ENCODE data around the gene ARAP2. TPM values are rescaled to one million over a fixed set of nuclear protein-coding genes. Genes with fewer than 3 reads are reported as not detected.
A peak's percentile ranks its signal among the peaks of the same experiment; 100 is the strongest.

ARAP2 gene
- total RNA-seq, 5 donors from 2014 or later (not counting 1 experiment from before 2014, with no cell fraction given) = 41.2 to 94.3 (median 61.0) TPM

DNA sequence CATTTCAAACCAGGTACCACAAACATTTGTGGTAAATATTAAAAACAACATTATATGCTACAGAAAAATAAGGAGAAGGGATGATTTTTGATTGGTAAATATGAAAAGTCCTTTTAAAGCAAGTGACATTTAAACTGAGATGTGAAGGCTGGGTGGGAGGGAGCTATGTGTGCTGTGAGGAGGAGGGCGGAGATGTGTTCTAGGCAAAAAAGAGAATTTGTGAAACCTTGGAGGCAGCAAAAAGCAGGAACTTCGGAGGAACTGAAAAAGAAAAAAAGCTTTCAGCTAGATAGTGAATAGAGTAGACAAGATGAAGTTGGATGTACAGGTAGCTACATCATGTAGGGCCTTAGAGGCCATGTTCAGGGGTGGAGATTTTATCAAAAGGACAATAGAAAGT lies 10.1 kb upstream of the ARAP2 start:
- no peak for ATAC-seq (replicated peaks in 1 of 4)
- Mint-ChIP-seq H3K9me3 (peaks cover 0 to 3% (median 0%) of the 10 kb centered on the region in 3 donors), H3K27me3 (no peaks in the 10 kb centered on the region), H3K4me3 (peak overlapping the region in 1 of 3 donors; percentile 8), H3K36me3 (no peaks in the 10 kb centered on the region), H3K4me1 (peaks cover 38 to 50% (median 42%) of the 10 kb centered on the region in 3 donors), H3K27ac (peak overlapping the region; percentile 67 to 75)
- Histone ChIP-seq H3K27me3 (replicated peaks in 1 of 2; ENCODE audit: control insufficient read depth in 2 of 2, extremely low read depth in 1 of 2, insufficient read depth in 2 of 2, low read length in 1 of 2) (no peaks in the 10 kb centered on the region), H3K27ac (ENCODE audit: low read length) (peak overlapping the region; percentile 75), H3K4me3 (ENCODE audit: control insufficient read depth in 1 of 2, extremely low read depth in 1 of 2, low read length in 1 of 2) (no peak overlapping the region), H3K9me3 (no peaks in the 10 kb centered on the region), H3K36me3 (ENCODE audit: control insufficient read depth in 2 of 2, extremely low read depth in 1 of 2, insufficient read depth in 1 of 2, low read length in 1 of 2) (no peaks in the 10 kb centered on the region), H3K4me1 (ENCODE audit: control insufficient read depth in 1 of 2, extremely low read depth in 1 of 2, insufficient read depth in 2 of 2, low read length in 2 of 2) (peaks cover 19 to 32% of the 10 kb centered on the region in 2 experiments)
- ChIA-PET CTCF (interaction anchor here (0.5 to 2.0 kb wide), 4 partner anchors 9 to 126 kb away, joined by 4 to 12 read pairs (median 6); partner anchors contain the start of gene ARAP2 (in 1 of the 2)), POLR2A (interaction anchor here (0.9 to 2.2 kb wide), 4 partner anchors 10 to 12 kb away, joined by 3 to 15 read pairs (median 10); partner anchors contain the start of gene ARAP2 (in 2 of the 2))
- 87% methylated on average over 2 of the region's 2 CpGs for WGBS (ENCODE audit: insufficient coverage)
- no peak for DNase-seq

DNA sequence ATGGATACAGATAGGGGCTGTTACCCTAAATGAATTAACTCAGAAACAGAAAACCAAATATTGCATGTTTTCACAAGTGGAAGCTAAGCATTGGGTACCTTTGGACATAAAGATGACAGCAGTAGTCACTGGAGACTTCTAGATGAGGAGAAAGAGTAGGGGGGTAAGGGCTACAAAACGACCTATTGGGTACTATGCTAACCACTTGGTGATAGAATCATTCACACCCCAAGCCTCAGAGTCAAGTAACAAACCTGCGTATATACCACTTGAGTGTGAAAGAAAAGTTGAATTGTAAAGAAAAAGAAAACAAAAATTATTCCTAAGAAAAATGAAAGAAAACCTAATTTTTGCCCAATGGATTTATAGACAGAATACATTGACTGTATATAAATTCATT lies 7.7 kb upstream of the ARAP2 start:
- peaks cover 19 to 32% of the 10 kb centered on the region in 2 experiments for H3K4me1 ChIP-seq (ENCODE audit: control insufficient read depth in 1 of 2, extremely low read depth in 1 of 2, insufficient read depth in 2 of 2, low read length in 2 of 2)
- H3K4me1 Mint-ChIP-seq = peaks cover 40 to 58% (median 41%) of the 10 kb centered on the region in 3 donors
- no peak overlapping the region for H3K27ac ChIP-seq (ENCODE audit: low read length)
- DNase-seq (no peak), ATAC-seq (replicated peaks in 1 of 4) (no peak)
- H3K4me3 Mint-ChIP-seq = no peak overlapping the region
- no peaks in the 10 kb centered on the region for H3K27me3 Mint-ChIP-seq
- no peaks in the 10 kb centered on the region for H3K36me3 Mint-ChIP-seq
- H3K9me3 Mint-ChIP-seq = no peaks in the 10 kb centered on the region
- H3K9me3 ChIP-seq = no peaks in the 10 kb centered on the region
- no peak overlapping the region for H3K27ac Mint-ChIP-seq
- WGBS (ENCODE audit: insufficient coverage) = no CpG with 5 or more reads among the region's 2 CpGs
- H3K36me3 ChIP-seq (ENCODE audit: control insufficient read depth in 2 of 2, extremely low read depth in 1 of 2, insufficient read depth in 1 of 2, low read length in 1 of 2) = no peaks in the 10 kb centered on the region
- CTCF ChIA-PET = interaction anchor here in 1 of 2 donors (1.7 kb wide), 1 partner anchor 16 kb away, joined by 5 read pairs; no protein-coding TSS in a partner anchor
- POLR2A ChIA-PET = interaction anchor here in 1 of 2 donors (0.6 to 1.5 kb wide), 4 partner anchors 8 to 134 kb away, joined by 3 to 8 read pairs (median 4); partner anchors contain the start of gene ARAP2
- no peak overlapping the region for H3K4me3 ChIP-seq (ENCODE audit: control insufficient read depth in 1 of 2, extremely low read depth in 1 of 2, low read length in 1 of 2)
- no peaks in the 10 kb centered on the region for H3K27me3 ChIP-seq (replicated peaks in 1 of 2; ENCODE audit: control insufficient read depth in 2 of 2, extremely low read depth in 1 of 2, insufficient read depth in 2 of 2, low read length in 1 of 2)

DNA sequence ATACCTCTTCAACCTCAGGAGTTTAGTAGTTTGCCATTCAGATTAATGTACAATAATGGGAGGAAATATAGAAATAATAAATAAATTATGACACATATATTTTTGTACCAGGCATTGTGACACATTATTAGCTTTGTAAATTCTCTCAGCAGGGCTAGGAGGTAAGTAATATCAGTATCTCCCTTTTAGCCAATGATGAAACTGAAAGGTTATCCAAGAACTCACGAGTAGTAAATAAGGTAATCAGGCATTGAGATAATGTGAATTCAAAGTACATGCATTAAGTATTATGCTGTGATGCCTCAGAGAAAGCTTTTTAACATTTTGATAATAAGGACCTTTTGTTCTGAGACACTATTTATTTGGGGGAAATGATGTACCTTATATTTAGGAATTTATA lies 5.3 kb upstream of the ARAP2 start:
- Histone ChIP-seq H3K27ac (ENCODE audit: low read length) (no peak overlapping the region), H3K27me3 (replicated peaks in 1 of 2; ENCODE audit: control insufficient read depth in 2 of 2, extremely low read depth in 1 of 2, insufficient read depth in 2 of 2, low read length in 1 of 2) (no peaks in the 10 kb centered on the region), H3K4me1 (ENCODE audit: control insufficient read depth in 1 of 2, extremely low read depth in 1 of 2, insufficient read depth in 2 of 2, low read length in 2 of 2) (peaks cover 16 to 22% of the 10 kb centered on the region in 2 experiments), H3K4me3 (ENCODE audit: control insufficient read depth in 1 of 2, extremely low read depth in 1 of 2, low read length in 1 of 2) (no peak overlapping the region), H3K36me3 (ENCODE audit: control insufficient read depth in 2 of 2, extremely low read depth in 1 of 2, insufficient read depth in 1 of 2, low read length in 1 of 2) (no peaks in the 10 kb centered on the region), H3K9me3 (no peaks in the 10 kb centered on the region)
- DNase-seq = no peak
- H3K27me3 Mint-ChIP-seq = no peaks in the 10 kb centered on the region
- WGBS (ENCODE audit: insufficient coverage) = no CpG with 5 or more reads among the region's 1 CpG
- peaks cover 29 to 48% (median 33%) of the 10 kb centered on the region in 3 donors for H3K4me1 Mint-ChIP-seq
- ChIA-PET CTCF (interaction anchor here in 1 of 2 donors (1.2 kb wide), 1 partner anchor 19 kb away, joined by 3 read pairs; no protein-coding TSS in a partner anchor), POLR2A (no interaction called here)
- H3K9me3 Mint-ChIP-seq = no peaks in the 10 kb centered on the region
- ATAC-seq (replicated peaks in 1 of 4) = no peak
- no peak overlapping the region for H3K27ac Mint-ChIP-seq
- H3K36me3 Mint-ChIP-seq = no peaks in the 10 kb centered on the region
- H3K4me3 Mint-ChIP-seq = no peak overlapping the region

DNA sequence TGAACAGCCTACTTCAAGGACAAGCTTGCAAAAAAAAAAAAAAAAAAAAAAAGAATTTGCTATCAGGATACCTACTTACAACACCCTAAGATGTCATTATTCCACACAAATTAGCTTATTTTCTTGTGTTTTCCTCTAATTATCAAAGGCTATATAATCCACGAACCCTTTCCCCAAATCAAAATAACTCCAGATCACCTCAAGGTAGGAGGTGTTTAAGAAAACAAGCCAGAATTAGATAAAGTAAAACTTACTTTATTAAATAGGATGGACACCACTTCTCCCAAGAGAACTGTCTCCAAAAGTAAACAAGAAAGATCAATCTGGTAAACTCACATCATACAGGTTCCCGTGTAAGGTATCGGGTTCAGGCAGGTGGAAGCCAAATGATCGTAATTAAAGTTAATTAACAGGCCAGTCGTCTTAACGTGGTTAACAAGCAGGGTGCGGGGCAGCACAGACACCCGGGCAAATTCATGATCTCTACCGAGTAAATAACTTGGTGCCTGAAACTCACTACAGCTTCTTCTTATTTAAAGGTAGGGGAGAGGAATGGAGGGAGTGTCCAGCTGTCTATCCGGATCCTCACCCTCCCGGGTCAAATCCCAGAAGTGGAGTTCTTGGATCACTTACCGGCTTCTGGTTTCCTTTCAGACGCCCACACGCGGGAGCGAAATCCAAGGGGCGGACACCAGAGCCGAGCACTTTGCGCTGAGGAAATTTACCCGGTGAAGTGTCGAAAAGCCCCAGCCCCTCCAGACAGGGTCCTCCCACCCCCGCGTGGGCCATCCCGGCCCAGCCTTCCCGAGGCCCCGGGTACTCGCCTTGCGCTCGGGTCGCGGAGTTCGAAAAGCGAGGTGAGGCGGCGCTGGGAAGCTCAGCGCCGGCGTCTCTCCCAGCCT lies 708 bp downstream of the ARAP2 start:
- peaks cover 43 to 67% (median 52%) of the 10 kb centered on the region in 3 donors for H3K4me1 Mint-ChIP-seq
- H3K27me3 ChIP-seq (replicated peaks in 1 of 2; ENCODE audit: control insufficient read depth in 2 of 2, extremely low read depth in 1 of 2, insufficient read depth in 2 of 2, low read length in 1 of 2) = no peaks in the 10 kb centered on the region
- peak overlapping the region; percentile 97 for H3K27ac ChIP-seq (ENCODE audit: low read length)
- peaks cover 11% of the 10 kb centered on the region for H3K36me3 Mint-ChIP-seq
- ChIA-PET POLR2A (interaction anchor here (0.6 to 2.5 kb wide), 21 partner anchors 9 to 354 kb away, joined by 3 to 15 read pairs (median 4); partner anchors contain the start of gene DTHD1 (in 1 of the 2)), CTCF (interaction anchor here (0.6 to 2.4 kb wide), 23 partner anchors 9 to 157 kb away, joined by 3 to 12 read pairs (median 4); no protein-coding TSS in a partner anchor)
- under 1% methylated on average over 29 of the region's 38 CpGs for WGBS (ENCODE audit: insufficient coverage)
- no peaks in the 10 kb centered on the region for H3K27me3 Mint-ChIP-seq
- DNase-seq (peak in 28 of 35 experiments; percentile 12 to 53 (median 31)), ATAC-seq (replicated peaks in 1 of 4) (peak; percentile 21 to 46 (median 40))
- no peaks in the 10 kb centered on the region for H3K9me3 Mint-ChIP-seq
- H3K36me3 ChIP-seq (ENCODE audit: control insufficient read depth in 2 of 2, extremely low read depth in 1 of 2, insufficient read depth in 1 of 2, low read length in 1 of 2) = no peaks in the 10 kb centered on the region
- no peaks in the 10 kb centered on the region for H3K9me3 ChIP-seq
- peak overlapping the region; percentile 92 to 94 for H3K27ac Mint-ChIP-seq
- peak overlapping the region; percentile 90 to 96 (median 90) for H3K4me3 Mint-ChIP-seq
- H3K4me3 ChIP-seq (ENCODE audit: control insufficient read depth in 1 of 2, extremely low read depth in 1 of 2, low read length in 1 of 2) = peak overlapping the region; percentile 96 to 97
- peaks cover 17 to 21% of the 10 kb centered on the region in 2 experiments for H3K4me1 ChIP-seq (ENCODE audit: control insufficient read depth in 1 of 2, extremely low read depth in 1 of 2, insufficient read depth in 2 of 2, low read length in 2 of 2)

DNA sequence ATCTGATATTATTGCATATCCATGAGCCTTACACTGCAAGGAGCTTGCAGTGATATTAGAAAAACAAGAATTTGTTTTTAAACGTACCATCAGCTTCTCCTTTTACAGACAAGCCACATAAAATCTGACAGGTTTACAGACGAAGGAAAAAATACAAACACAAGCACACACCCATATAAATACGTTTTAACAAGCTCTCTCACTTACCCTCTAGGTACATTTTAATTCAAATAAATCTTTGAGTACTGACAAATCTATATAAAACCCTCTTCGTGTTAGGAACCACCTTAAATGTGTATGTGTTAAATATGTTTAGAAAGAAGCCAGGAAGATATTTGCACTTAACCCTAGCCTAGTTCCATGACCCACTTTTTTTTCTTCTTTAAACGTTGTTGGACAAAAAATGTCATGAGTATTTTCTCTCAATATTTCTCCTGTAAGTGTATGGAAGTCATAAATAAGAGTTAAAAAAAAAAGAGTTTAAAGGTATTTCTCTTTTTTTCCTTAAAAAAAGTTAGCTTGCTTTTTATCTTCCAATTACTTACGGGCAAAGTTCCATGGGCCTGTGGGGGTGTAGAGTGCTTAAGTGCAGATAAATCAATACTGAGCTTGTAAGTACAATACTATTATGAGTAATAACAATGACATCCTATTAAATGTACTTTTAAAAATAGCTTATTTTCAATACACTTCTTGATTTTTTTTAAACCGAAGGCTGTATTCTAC lies 1.5 kb downstream of the ARAP2 start:
- H3K36me3 Mint-ChIP-seq = peaks cover 19% of the 10 kb centered on the region
- peaks cover 0 to 5% (median 4%) of the 10 kb centered on the region in 3 donors for H3K9me3 Mint-ChIP-seq
- Histone ChIP-seq H3K27me3 (replicated peaks in 1 of 2; ENCODE audit: control insufficient read depth in 2 of 2, extremely low read depth in 1 of 2, insufficient read depth in 2 of 2, low read length in 1 of 2) (no peaks in the 10 kb centered on the region), H3K9me3 (no peaks in the 10 kb centered on the region), H3K4me1 (ENCODE audit: control insufficient read depth in 1 of 2, extremely low read depth in 1 of 2, insufficient read depth in 2 of 2, low read length in 2 of 2) (peaks cover 21 to 25% of the 10 kb centered on the region in 2 experiments), H3K36me3 (ENCODE audit: control insufficient read depth in 2 of 2, extremely low read depth in 1 of 2, insufficient read depth in 1 of 2, low read length in 1 of 2) (no peaks in the 10 kb centered on the region), H3K27ac (ENCODE audit: low read length) (peak overlapping the region; percentile 97), H3K4me3 (ENCODE audit: control insufficient read depth in 1 of 2, extremely low read depth in 1 of 2, low read length in 1 of 2) (peak overlapping the region; percentile 51 to 96)
- H3K27me3 Mint-ChIP-seq = no peaks in the 10 kb centered on the region
- WGBS (ENCODE audit: insufficient coverage) = no CpG with 5 or more reads among the region's 7 CpGs
- peaks cover 51 to 75% (median 60%) of the 10 kb centered on the region in 3 donors for H3K4me1 Mint-ChIP-seq
- peak overlapping the region; percentile 92 to 94 for H3K27ac Mint-ChIP-seq
- ATAC-seq (replicated peaks in 1 of 4) = no peak
- peak in 1 of 35 experiments; percentile 26 for DNase-seq
- POLR2A ChIA-PET = interaction anchor here (0.6 to 2.5 kb wide), 19 partner anchors 10 to 354 kb away, joined by 3 to 15 read pairs (median 4); partner anchors contain the start of gene DTHD1 (in 1 of the 2)
- H3K4me3 Mint-ChIP-seq = peak overlapping the region; percentile 90 to 96 (median 90)
- CTCF ChIA-PET = interaction anchor here (0.5 to 2.4 kb wide), 19 partner anchors 10 to 157 kb away, joined by 3 to 9 read pairs (median 4); no protein-coding TSS in a partner anchor

All from T-cell (primary cell).